ENCODE measurements around the gene CCDC85A.

DNA sequence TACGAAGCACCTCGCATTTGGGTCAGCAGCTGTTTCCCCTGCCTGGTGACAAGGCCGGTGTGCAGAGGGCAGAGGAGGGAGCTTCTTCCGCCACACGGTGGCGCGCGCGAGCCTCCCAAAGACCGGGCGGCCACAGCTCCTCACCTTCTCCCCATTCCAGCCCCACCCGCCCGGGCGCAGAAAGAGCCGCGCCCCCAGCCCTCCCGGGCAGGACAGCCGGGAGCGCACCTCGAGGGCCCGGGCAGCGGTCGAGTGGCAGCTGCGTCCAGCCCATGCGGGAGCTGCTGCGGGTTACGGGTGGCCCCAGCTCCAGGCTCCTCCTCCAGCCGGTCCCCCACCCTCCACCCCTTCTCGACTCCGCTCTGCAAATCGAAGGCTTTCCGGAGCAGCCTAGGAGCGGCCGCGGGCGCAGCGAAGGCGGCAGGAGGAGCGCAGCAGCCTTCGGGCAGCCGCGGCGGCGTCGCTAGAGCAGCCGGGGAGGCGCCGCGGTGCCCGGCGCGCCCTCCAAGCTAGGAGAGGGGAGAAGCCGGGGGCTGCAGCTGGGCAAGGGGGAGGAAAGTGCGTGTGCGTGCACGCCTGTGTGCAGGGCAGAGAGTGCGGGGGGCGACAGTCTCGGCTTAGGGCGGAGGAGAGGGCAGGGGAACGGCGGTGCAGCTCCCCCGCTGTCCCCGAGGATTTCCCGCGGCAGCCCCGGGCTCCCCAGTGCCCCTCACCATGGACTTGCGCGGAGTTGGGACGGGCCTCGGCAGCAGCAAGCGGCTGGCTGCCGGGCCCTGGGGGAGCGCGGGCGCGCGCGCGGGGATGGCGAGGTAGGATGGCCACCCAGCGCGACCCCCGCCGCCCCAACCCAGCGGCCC is at the start of gene CCDC85A:
- no peak for TF ChIP-seq ZFP30 (CRISPR knock-in tag; IDR thresholded peaks at IDR 0.05)
- TF ChIP-seq, protein P1, sequence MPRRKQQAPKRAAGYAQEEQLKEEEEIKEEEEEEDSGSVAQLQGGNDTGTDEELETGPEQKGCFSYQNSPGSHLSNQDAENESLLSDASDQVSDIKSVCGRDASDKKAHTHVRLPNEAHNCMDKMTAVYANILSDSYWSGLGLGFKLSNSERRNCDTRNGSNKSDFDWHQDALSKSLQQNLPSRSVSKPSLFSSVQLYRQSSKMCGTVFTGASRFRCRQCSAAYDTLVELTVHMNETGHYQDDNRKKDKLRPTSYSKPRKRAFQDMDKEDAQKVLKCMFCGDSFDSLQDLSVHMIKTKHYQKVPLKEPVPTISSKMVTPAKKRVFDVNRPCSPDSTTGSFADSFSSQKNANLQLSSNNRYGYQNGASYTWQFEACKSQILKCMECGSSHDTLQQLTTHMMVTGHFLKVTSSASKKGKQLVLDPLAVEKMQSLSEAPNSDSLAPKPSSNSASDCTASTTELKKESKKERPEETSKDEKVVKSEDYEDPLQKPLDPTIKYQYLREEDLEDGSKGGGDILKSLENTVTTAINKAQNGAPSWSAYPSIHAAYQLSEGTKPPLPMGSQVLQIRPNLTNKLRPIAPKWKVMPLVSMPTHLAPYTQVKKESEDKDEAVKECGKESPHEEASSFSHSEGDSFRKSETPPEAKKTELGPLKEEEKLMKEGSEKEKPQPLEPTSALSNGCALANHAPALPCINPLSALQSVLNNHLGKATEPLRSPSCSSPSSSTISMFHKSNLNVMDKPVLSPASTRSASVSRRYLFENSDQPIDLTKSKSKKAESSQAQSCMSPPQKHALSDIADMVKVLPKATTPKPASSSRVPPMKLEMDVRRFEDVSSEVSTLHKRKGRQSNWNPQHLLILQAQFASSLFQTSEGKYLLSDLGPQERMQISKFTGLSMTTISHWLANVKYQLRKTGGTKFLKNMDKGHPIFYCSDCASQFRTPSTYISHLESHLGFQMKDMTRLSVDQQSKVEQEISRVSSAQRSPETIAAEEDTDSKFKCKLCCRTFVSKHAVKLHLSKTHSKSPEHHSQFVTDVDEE (CRISPR knock-in tag; IDR thresholded peaks at IDR 0.05), result no peak
- TF ChIP-seq SNAI2 (CRISPR knock-in tag; IDR thresholded peaks at IDR 0.05), result no peak
- TF ChIP-seq ZFP3 (CRISPR knock-in tag; IDR thresholded peaks at IDR 0.05), result no peak
- TF ChIP-seq ZC3H10 (CRISPR knock-in tag; IDR thresholded peaks at IDR 0.05), result no peak
- no peak for TF ChIP-seq TCF4 (CRISPR knock-in tag; IDR thresholded peaks at IDR 0.05; ENCODE audit: borderline replicate concordance)

All from SK-N-SH treated with all-trans-retinoic acid at 6 μM for 48 hours (cell line).